Endothelial cell of umbilical vein (primary cell): ENCODE measurements around the gene KDM4C. TPM values are rescaled to one million over a fixed set of nuclear protein-coding genes. Genes with fewer than 3 reads are reported as not detected.

ENCODE experiments used
- BruUV-seq: library from RNA; stranded (reverse); fragments of 400-500 nt; replicated peaks from 2 replicates; lab custom pipeline; 2021; lab: Mats Ljungman, UMichigan
- CTCF ChIA-PET: fragments of 300-600, 350-600 bp; sonication (Branson Sonifier 250); formaldehyde crosslinking; loops from one replicate; lab custom pipeline; 2021; ENCODE audit warnings: antibody characterized with exemption, inconsistent platforms; lab: Charles Lee
- POLR2A ChIA-PET: fragments of 300-600, 350-600 bp; sonication (Branson Sonifier 250); formaldehyde crosslinking; loops from one replicate; lab custom pipeline; 2021; ENCODE audit warnings: antibody characterized with exemption, inconsistent platforms; lab: Charles Lee
- DNase-seq: peaks from one replicate; pipeline ENCODE4 v3.0.0-alpha.2; 2011; ENCODE audit warnings: low read depth, low spot score
- FAIRE-seq: peaks from 2 replicates; lab custom pipeline; 2011; peaks lifted over from hg19 to GRCh38; lab: Jason Lieb, UNC
- H2AFZ ChIP-seq: 2 replicates; pipeline ENCODE4 v1.6.0; 2012; ENCODE audit warnings: low read depth, low read length, control low read depth, inconsistent platforms
- H3K27ac ChIP-seq: 2 replicates; pipeline ENCODE4 v1.5.1; 2011; ENCODE audit warnings: low read depth, mild to moderate bottlenecking, control low read depth, low read length, moderate library complexity; ENCODE audit not compliant: insufficient read depth
- H3K27me3 ChIP-seq, 2 experiments: 2 replicates each; pipeline versions ENCODE4 v1.6.0 to v1.6.1; 2011; ENCODE audit warnings: low read length in 2 of 2, mixed read lengths in 1 of 2; ENCODE audit not compliant: control insufficient read depth in 2 of 2, insufficient read depth in 2 of 2
- H3K36me3 ChIP-seq, 2 experiments: 2 replicates in 1 of 2; 3 replicates in 1 of 2; pipeline ENCODE4 v1.5.1; 2011; ENCODE audit warnings: low read length in 2 of 2, mild to moderate bottlenecking in 1 of 2, moderate library complexity in 1 of 2; ENCODE audit not compliant: control insufficient read depth in 2 of 2, insufficient read depth in 2 of 2; ENCODE audit errors: extremely low read depth in 1 of 2
- H3K4me1 ChIP-seq: 3 replicates; pipeline ENCODE4 v1.5.1; 2011; ENCODE audit warnings: mild to moderate bottlenecking, low read length; ENCODE audit not compliant: control insufficient read depth, insufficient read depth; ENCODE audit errors: extremely low read depth
- H3K4me2 ChIP-seq: 2 replicates; pipeline ENCODE4 v1.6.1; 2011; ENCODE audit warnings: low read length, control low read depth, mixed read lengths; ENCODE audit not compliant: insufficient read depth
- H3K4me3 ChIP-seq, 3 experiments: fragments of 200-600 bp in 1 of 3; sonication (generic), shearing (Covaris generic) in 1 of 3; replicated peaks in 1 of 3; 2 replicates each; pipeline ENCODE4 v1.5.1; 2011 to 2016; ENCODE audit warnings: control low read depth in 3 of 3, low read length in 3 of 3, mild to moderate bottlenecking in 2 of 3, inconsistent platforms in 1 of 3, low read depth in 1 of 3, moderate library complexity in 1 of 3; ENCODE audit not compliant: insufficient read depth in 1 of 3
- H3K79me2 ChIP-seq: 2 replicates; pipeline ENCODE4 v1.6.0; 2012; ENCODE audit warnings: low read length, inconsistent platforms; ENCODE audit not compliant: control insufficient read depth, insufficient read depth
- H3K9ac ChIP-seq: replicated peaks from 2 replicates; pipeline ENCODE3; 2011; ENCODE audit warnings: low read length, control low read depth; ENCODE audit not compliant: insufficient read depth; ENCODE audit errors: extremely low read depth
- H3K9me1 ChIP-seq: replicated peaks from 3 replicates; pipeline ENCODE4 v1.6.0; 2011; ENCODE audit warnings: mild to moderate bottlenecking, low read length; ENCODE audit not compliant: control insufficient read depth, insufficient read depth; ENCODE audit errors: extremely low read depth
- H3K9me3 ChIP-seq: replicated peaks from 2 replicates; pipeline ENCODE4 v1.5.1; 2012; ENCODE audit warnings: low read length, inconsistent platforms; ENCODE audit not compliant: control insufficient read depth, insufficient read depth
- H4K20me1 ChIP-seq: replicated peaks from 2 replicates; pipeline ENCODE3; 2011; ENCODE audit warnings: mild to moderate bottlenecking, low read length; ENCODE audit not compliant: control insufficient read depth, insufficient read depth; ENCODE audit errors: extremely low read depth
- EZH2 ChIP-seq: IDR thresholded peaks from 2 replicates; pipeline ENCODE4 v1.6.1; 2012; ENCODE audit warnings: borderline replicate concordance, low read depth, mild to moderate bottlenecking, moderate library complexity, low read length, inconsistent platforms; ENCODE audit not compliant: severe bottlenecking
- GATA2 ChIP-seq: IDR thresholded peaks from 2 replicates; pipeline ENCODE4 v1.7.0; 2011; ENCODE audit warnings: low read depth, mild to moderate bottlenecking, moderate library complexity, mixed read lengths, low read length; ENCODE audit not compliant: insufficient read length, insufficient read depth
- MYC ChIP-seq: IDR thresholded peaks from one replicate; pipeline ENCODE4 v1.6.1; 2011; ENCODE audit warnings: mild to moderate bottlenecking, low read depth, low read length
- POLR2AphosphoS5 ChIP-seq: IDR thresholded peaks from 2 replicates; pipeline ENCODE4 v1.6.1; 2012; ENCODE audit warnings: low read depth, mild to moderate bottlenecking, control low read depth, low read length, moderate library complexity; ENCODE audit not compliant: insufficient read depth
- dilution Hi-C: fragments of 300-500 bp; cut with MboI; formaldehyde crosslinking; loops from one replicate; pipeline ENCODE4 v1.15.0; 2019; ENCODE audit warnings: low sequenced_read_pairs; ENCODE audit not compliant: extremely low pct_ligation_motif_present
- intact Hi-C: fragments of 100-400 bp; cut with micrococcal nuclease; formaldehyde crosslinking; loops from one replicate; pipeline ENCODE4 v1.10.0; 2022
- polyA plus RNA-seq, 4 experiments: library from polyadenylated mRNA; depleted of rRNA in 3 of 4; stranded (reverse) in 3 of 4; unstranded in 1 of 4; fragments of >200 nt; gene quantifications; 2 replicates each; pipeline versions ENCODE4 v1.2.1 to v1.2.3, GENCODE V29; 2011 to 2012; ENCODE audit warnings: missing spikeins in 1 of 4
- total RNA-seq: library from RNA; stranded (reverse); gene quantifications from 2 replicates; pipeline ENCODE4 v1.2.3, GENCODE V29; 2021
- TF ChIP-seq, protein P1 (sequence below): IDR thresholded peaks from 2 replicates; pipeline ENCODE4 v1.6.1; 2011; ENCODE audit not compliant: insufficient read depth, insufficient read length
- TF ChIP-seq, protein P2 (sequence below), 2 donors: IDR thresholded peaks; 1 replicate in 1 of 2; 2 replicates in 1 of 2; pipeline ENCODE4 v1.5.1; 2011; ENCODE audit warnings: low read length in 2 of 2, mild to moderate bottlenecking in 2 of 2, moderate library complexity in 2 of 2, control low read depth in 1 of 2, inconsistent platforms in 1 of 2, low read depth in 1 of 2; ENCODE audit not compliant: insufficient read depth in 1 of 2; ENCODE audit errors: extremely low read depth in 1 of 2

The KDM4C gene
- total and polyA plus RNA-seq, 2 donors (not counting 3 experiments of a cell fraction or from before 2014, with no cell fraction given): 5.4 to 15.0 TPM

DNA sequence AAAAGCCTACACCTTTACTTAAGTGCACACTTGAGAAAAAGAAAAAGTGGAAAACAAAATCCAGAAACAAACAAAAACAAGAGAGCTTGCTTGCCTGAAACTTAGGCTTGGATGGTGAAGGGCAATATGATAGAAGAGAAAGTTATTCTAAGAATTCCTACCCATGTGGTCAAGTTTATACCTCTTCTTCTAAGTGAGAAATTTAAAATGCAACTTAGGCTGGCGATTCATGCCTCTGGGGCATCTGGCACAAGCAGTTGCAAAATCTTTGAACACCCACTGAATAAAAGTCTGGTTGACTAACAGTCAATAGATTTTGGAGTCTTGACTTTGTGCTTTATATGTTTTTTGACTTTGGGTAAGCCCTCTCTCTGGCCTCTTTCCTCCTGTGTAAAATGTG lies 239.6 kb downstream of the KDM4C start:
- no peaks in the 10 kb centered on the region for H3K27me3 ChIP-seq
- no peaks in the 10 kb centered on the region for H3K4me1 ChIP-seq
- H3K36me3 ChIP-seq: no peaks in the 10 kb centered on the region
- no TSS peak for BruUV-seq
- H3K9ac ChIP-seq: no peak overlapping the region
- DNase-seq (no peak), FAIRE-seq (no peak)
- no peak overlapping the region for H3K4me3 ChIP-seq
- no peaks in the 10 kb centered on the region for H3K9me1 ChIP-seq
- no peaks in the 10 kb centered on the region for H4K20me1 ChIP-seq
- H3K79me2 ChIP-seq: no peaks in the 10 kb centered on the region
- H3K9me3 ChIP-seq: no peaks in the 10 kb centered on the region
- ChIA-PET CTCF (interaction anchor here (0.6 kb wide), 1 partner anchor 170 kb away, joined by 3 read pairs; no protein-coding TSS in a partner anchor), POLR2A (interaction anchor here (0.5 kb wide), 1 partner anchor 48 kb away, joined by 3 read pairs; no protein-coding TSS in a partner anchor)
- intact Hi-C loops: no loop called here
- H2AFZ ChIP-seq: no peak overlapping the region
- TF ChIP-seq GATA2 (no peak), MYC (no peak)
- TF ChIP-seq, protein P1, sequence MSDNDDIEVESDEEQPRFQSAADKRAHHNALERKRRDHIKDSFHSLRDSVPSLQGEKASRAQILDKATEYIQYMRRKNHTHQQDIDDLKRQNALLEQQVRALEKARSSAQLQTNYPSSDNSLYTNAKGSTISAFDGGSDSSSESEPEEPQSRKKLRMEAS: no peak
- TF ChIP-seq, protein P2, sequence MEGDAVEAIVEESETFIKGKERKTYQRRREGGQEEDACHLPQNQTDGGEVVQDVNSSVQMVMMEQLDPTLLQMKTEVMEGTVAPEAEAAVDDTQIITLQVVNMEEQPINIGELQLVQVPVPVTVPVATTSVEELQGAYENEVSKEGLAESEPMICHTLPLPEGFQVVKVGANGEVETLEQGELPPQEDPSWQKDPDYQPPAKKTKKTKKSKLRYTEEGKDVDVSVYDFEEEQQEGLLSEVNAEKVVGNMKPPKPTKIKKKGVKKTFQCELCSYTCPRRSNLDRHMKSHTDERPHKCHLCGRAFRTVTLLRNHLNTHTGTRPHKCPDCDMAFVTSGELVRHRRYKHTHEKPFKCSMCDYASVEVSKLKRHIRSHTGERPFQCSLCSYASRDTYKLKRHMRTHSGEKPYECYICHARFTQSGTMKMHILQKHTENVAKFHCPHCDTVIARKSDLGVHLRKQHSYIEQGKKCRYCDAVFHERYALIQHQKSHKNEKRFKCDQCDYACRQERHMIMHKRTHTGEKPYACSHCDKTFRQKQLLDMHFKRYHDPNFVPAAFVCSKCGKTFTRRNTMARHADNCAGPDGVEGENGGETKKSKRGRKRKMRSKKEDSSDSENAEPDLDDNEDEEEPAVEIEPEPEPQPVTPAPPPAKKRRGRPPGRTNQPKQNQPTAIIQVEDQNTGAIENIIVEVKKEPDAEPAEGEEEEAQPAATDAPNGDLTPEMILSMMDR (IDR thresholded peaks at IDR 0.05; ENCODE audit: extremely low read depth in 1 of 2, insufficient read depth in 1 of 2, low read depth in 1 of 2, low read length in 2 of 2): no peak
- dilution Hi-C loops: no loop called here
- no peak overlapping the region for H3K4me2 ChIP-seq
- no peak overlapping the region for H3K27ac ChIP-seq

DNA sequence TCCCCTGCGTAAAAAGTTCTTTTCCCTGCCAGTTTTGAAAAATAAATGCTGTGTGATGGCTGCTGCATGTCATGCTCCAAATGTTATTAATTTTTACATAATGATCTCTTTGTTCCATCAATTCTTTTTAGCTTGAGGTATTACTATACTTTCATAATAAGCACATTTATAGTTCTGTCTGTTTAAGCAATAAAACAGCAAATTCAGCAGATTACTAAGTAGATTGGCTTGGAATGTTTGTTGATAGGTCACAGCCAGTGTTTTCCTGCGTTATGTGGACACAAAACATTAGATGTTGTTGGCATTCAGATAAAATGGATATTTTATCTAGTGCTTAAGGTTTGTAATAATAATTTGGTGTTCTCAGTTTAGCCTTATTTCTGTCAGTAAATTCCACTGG lies 242.0 kb downstream of the KDM4C start:
- no peak overlapping the region for H3K4me3 ChIP-seq
- H3K79me2 ChIP-seq: no peaks in the 10 kb centered on the region
- no peaks in the 10 kb centered on the region for H3K36me3 ChIP-seq
- DNase-seq: no peak
- BruUV-seq: no TSS peak
- intact Hi-C loops (no loop called here), dilution Hi-C loops (no loop called here)
- no peaks in the 10 kb centered on the region for H3K27me3 ChIP-seq
- TF ChIP-seq MYC (no peak), EZH2 (no peak), GATA2 (no peak), POLR2AphosphoS5 (no peak)
- TF ChIP-seq, protein P2 (IDR thresholded peaks at IDR 0.05; ENCODE audit: extremely low read depth in 1 of 2, insufficient read depth in 1 of 2, low read depth in 1 of 2, low read length in 2 of 2): no peak
- no peak for FAIRE-seq
- no peak overlapping the region for H3K4me2 ChIP-seq
- no peak overlapping the region for H3K9ac ChIP-seq
- no peaks in the 10 kb centered on the region for H4K20me1 ChIP-seq
- H2AFZ ChIP-seq: no peak overlapping the region
- H3K4me1 ChIP-seq: no peaks in the 10 kb centered on the region
- H3K9me1 ChIP-seq: no peaks in the 10 kb centered on the region
- ChIA-PET CTCF (no interaction called here), POLR2A (no interaction called here)
- no peaks in the 10 kb centered on the region for H3K9me3 ChIP-seq
- no peak overlapping the region for H3K27ac ChIP-seq
